Measurements from ENCODE around the gene ADARB1. TPM values are rescaled to one million over a fixed set of nuclear protein-coding genes. Genes with fewer than 3 reads are reported as not detected.

ADARB1 gene
- total RNA-seq, 1 experiment from 2014 or later, result 14.6 TPM

DNA sequence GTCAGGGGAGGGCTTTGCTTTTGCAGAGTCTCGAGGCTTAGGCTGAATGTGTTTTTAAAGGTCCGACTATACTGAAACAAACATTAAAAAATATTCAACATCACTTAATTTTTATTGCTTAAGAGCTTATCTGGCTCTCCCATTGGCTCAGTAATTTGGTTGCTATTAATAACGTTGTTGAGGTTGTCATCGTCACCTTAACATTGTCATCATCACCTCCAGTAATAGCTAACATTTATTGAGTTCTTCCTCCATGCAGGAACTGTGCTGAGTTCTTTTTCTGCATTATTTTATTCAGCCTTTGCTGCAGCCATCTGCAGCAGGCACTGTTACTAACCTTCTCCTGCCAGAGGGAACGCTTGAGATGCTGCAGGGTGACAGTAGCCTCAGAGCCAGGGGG is 40.1 kb downstream of the ADARB1 start (continued):
- no peak for TF ChIP-seq ESRRA (CRISPR knock-in tag; IDR thresholded peaks at IDR 0.05; ENCODE audit: borderline replicate concordance)
- no peak for TF ChIP-seq PRRX2 (CRISPR knock-in tag; IDR thresholded peaks at IDR 0.05)
- no peak for TF ChIP-seq IRF2 (CRISPR knock-in tag; IDR thresholded peaks at IDR 0.05; ENCODE audit: borderline replicate concordance, low read depth)

- TF ChIP-seq, protein P1, sequence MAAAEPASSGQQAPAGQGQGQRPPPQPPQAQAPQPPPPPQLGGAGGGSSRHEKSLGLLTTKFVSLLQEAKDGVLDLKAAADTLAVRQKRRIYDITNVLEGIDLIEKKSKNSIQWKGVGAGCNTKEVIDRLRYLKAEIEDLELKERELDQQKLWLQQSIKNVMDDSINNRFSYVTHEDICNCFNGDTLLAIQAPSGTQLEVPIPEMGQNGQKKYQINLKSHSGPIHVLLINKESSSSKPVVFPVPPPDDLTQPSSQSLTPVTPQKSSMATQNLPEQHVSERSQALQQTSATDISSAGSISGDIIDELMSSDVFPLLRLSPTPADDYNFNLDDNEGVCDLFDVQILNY (CRISPR knock-in tag; IDR thresholded peaks at IDR 0.05), result no peak
- TF ChIP-seq ZNF138 (CRISPR knock-in tag; conservative IDR thresholded peaks at IDR 0.05) (no peak), ESRRA (CRISPR knock-in tag; IDR thresholded peaks at IDR 0.05; ENCODE audit: borderline replicate concordance) (no peak), NFATC4 (CRISPR knock-in tag; IDR thresholded peaks at IDR 0.05) (no peak), NFYB (CRISPR knock-in tag; conservative IDR thresholded peaks at IDR 0.05; ENCODE audit: low read depth) (no peak), TEAD1 (CRISPR knock-in tag; IDR thresholded peaks at IDR 0.05) (no peak), TP53 (CRISPR knock-in tag; IDR thresholded peaks at IDR 0.05) (no peak), ERG (CRISPR knock-in tag; IDR thresholded peaks at IDR 0.05) (no peak), OVOL2 (CRISPR knock-in tag; IDR thresholded peaks at IDR 0.05; ENCODE audit: borderline replicate concordance) (no peak)
- TF ChIP-seq, protein P2, sequence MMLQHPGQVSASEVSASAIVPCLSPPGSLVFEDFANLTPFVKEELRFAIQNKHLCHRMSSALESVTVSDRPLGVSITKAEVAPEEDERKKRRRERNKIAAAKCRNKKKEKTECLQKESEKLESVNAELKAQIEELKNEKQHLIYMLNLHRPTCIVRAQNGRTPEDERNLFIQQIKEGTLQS (CRISPR knock-in tag; conservative IDR thresholded peaks at IDR 0.05), result no peak
- TF ChIP-seq, protein P3, sequence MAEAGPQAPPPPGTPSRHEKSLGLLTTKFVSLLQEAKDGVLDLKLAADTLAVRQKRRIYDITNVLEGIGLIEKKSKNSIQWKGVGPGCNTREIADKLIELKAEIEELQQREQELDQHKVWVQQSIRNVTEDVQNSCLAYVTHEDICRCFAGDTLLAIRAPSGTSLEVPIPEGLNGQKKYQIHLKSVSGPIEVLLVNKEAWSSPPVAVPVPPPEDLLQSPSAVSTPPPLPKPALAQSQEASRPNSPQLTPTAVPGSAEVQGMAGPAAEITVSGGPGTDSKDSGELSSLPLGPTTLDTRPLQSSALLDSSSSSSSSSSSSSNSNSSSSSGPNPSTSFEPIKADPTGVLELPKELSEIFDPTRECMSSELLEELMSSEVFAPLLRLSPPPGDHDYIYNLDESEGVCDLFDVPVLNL (CRISPR knock-in tag; IDR thresholded peaks at IDR 0.05; ENCODE audit: borderline replicate concordance, low read depth), result no peak
- TF ChIP-seq, protein P4, sequence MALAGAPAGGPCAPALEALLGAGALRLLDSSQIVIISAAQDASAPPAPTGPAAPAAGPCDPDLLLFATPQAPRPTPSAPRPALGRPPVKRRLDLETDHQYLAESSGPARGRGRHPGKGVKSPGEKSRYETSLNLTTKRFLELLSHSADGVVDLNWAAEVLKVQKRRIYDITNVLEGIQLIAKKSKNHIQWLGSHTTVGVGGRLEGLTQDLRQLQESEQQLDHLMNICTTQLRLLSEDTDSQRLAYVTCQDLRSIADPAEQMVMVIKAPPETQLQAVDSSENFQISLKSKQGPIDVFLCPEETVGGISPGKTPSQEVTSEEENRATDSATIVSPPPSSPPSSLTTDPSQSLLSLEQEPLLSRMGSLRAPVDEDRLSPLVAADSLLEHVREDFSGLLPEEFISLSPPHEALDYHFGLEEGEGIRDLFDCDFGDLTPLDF (CRISPR knock-in tag; IDR thresholded peaks at IDR 0.05), result no peak
- TF ChIP-seq, protein P5, sequence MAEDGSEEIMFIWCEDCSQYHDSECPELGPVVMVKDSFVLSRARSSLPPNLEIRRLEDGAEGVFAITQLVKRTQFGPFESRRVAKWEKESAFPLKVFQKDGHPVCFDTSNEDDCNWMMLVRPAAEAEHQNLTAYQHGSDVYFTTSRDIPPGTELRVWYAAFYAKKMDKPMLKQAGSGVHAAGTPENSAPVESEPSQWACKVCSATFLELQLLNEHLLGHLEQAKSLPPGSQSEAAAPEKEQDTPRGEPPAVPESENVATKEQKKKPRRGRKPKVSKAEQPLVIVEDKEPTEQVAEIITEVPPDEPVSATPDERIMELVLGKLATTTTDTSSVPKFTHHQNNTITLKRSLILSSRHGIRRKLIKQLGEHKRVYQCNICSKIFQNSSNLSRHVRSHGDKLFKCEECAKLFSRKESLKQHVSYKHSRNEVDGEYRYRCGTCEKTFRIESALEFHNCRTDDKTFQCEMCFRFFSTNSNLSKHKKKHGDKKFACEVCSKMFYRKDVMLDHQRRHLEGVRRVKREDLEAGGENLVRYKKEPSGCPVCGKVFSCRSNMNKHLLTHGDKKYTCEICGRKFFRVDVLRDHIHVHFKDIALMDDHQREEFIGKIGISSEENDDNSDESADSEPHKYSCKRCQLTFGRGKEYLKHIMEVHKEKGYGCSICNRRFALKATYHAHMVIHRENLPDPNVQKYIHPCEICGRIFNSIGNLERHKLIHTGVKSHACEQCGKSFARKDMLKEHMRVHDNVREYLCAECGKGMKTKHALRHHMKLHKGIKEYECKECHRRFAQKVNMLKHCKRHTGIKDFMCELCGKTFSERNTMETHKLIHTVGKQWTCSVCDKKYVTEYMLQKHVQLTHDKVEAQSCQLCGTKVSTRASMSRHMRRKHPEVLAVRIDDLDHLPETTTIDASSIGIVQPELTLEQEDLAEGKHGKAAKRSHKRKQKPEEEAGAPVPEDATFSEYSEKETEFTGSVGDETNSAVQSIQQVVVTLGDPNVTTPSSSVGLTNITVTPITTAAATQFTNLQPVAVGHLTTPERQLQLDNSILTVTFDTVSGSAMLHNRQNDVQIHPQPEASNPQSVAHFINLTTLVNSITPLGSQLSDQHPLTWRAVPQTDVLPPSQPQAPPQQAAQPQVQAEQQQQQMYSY (CRISPR knock-in tag; IDR thresholded peaks at IDR 0.05), result no peak
- POLR2A ChIA-PET, result no interaction called here
- H3K4me1 Mint-ChIP-seq, result peaks cover 2% of the 10 kb centered on the region; the same call in 1 of the 2 replicates
- CTCF ChIA-PET, result interaction anchor here (0.8 to 2.1 kb wide), 3 partner anchors 13 to 22 kb away, joined by 3 to 8 read pairs (median 3); no protein-coding TSS in a partner anchor
- no peaks in the 10 kb centered on the region for H3K27me3 Mint-ChIP-seq (ENCODE audit: low read depth)
- ATAC-seq, result no peak
- H3K36me3 Mint-ChIP-seq, result no peaks in the 10 kb centered on the region
- no peak overlapping the region for H3K4me3 Mint-ChIP-seq
- no peak for DNase-seq (ENCODE audit: low spot score)
- H3K9me3 Mint-ChIP-seq, result no peaks in the 10 kb centered on the region
- H3K27ac Mint-ChIP-seq, result no peak overlapping the region
Observed at GRCh38 chr21:45115141-45115540, 40.8 kb downstream of the ADARB1 start.

DNA sequence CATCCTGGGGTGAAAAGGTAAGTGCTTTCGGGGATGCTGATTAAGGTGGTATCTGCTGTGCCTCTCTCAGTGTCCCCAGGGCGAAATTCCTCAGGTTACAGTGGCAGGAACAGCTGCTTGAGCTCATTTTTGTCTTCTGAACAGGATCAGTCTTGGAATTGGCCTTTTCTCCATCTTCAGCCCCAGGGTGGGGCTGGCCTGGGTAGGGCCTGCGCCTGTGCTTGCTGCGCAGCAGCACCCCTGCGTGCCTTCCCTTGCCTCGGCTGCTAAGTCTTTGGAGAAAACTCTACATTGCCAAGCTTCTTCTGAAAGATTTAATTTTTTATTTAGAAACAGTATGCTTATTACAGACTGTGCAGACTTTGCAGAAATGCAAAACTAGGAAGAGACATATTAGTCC is 41.7 kb downstream of the ADARB1 start:
- Mint-ChIP-seq H3K27me3 (ENCODE audit: low read depth) (no peaks in the 10 kb centered on the region), H3K36me3 (no peaks in the 10 kb centered on the region), H3K27ac (no peak overlapping the region), H3K4me3 (no peak overlapping the region), H3K4me1 (peaks cover 2% of the 10 kb centered on the region; the same call in 1 of the 2 replicates), H3K9me3 (no peaks in the 10 kb centered on the region)
- ChIA-PET POLR2A (no interaction called here), CTCF (no interaction called here)
- TF ChIP-seq ZNF423 (CRISPR knock-in tag; IDR thresholded peaks at IDR 0.05), result no peak
- TF ChIP-seq ZNF219 (CRISPR knock-in tag; IDR thresholded peaks at IDR 0.05; ENCODE audit: borderline replicate concordance), result no peak
- no peak for TF ChIP-seq NFYB (CRISPR knock-in tag; conservative IDR thresholded peaks at IDR 0.05; ENCODE audit: low read depth)
- TF ChIP-seq ZNF317 (CRISPR knock-in tag; IDR thresholded peaks at IDR 0.05; ENCODE audit: borderline replicate concordance, low read depth), result no peak
- TF ChIP-seq, protein P6, sequence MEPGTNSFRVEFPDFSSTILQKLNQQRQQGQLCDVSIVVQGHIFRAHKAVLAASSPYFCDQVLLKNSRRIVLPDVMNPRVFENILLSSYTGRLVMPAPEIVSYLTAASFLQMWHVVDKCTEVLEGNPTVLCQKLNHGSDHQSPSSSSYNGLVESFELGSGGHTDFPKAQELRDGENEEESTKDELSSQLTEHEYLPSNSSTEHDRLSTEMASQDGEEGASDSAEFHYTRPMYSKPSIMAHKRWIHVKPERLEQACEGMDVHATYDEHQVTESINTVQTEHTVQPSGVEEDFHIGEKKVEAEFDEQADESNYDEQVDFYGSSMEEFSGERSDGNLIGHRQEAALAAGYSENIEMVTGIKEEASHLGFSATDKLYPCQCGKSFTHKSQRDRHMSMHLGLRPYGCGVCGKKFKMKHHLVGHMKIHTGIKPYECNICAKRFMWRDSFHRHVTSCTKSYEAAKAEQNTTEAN (CRISPR knock-in tag; IDR thresholded peaks at IDR 0.05), result no peak
- DNase-seq (ENCODE audit: low spot score) (no peak), ATAC-seq (no peak)

Measured in WTC11 (cell line).